ENCODE measurements around the gene CCL26.

The CCL26 gene

DNA sequence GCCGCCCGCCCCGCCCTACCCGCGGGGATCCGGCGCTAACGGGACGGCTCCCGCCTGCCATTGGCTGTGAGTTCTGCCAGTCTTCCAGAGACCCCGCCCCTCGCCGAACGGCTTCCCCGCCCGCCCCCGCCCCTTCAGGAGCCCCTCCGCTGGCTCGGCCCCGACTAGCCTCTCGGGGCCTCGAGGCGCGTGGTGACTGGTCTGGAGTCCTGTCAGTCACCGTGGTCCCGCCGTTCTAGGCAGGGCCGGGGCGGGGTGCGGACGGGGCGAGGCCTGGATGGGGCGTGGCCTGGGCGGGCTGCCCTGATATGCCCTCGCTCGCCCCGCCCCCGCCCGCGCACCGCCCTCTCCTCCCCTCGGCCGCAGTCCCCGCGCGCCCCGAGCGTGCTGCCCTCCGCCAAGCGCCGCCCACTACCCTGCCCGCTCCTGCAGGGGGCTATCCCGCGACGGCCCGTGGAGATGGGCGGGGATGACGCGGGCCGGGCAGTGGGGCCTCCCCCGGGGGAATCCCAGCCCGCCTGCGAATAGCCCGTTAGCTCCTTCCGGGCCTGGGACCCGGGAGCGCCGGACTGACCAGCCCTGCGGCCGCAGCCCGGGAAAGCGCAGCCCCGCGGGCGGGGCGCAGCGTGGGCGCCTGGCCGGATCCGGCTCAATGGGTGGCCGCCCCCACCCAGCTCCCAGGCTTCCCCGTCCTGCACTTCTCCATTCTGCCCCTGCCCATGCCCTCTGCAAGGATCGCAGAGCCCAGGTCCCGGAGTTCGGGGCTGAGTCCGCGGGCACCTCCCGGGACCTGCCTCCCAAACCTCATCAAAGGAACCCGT is 32.8 kb downstream of the CCL26 start (continued):
- TF ChIP-seq, protein P1, sequence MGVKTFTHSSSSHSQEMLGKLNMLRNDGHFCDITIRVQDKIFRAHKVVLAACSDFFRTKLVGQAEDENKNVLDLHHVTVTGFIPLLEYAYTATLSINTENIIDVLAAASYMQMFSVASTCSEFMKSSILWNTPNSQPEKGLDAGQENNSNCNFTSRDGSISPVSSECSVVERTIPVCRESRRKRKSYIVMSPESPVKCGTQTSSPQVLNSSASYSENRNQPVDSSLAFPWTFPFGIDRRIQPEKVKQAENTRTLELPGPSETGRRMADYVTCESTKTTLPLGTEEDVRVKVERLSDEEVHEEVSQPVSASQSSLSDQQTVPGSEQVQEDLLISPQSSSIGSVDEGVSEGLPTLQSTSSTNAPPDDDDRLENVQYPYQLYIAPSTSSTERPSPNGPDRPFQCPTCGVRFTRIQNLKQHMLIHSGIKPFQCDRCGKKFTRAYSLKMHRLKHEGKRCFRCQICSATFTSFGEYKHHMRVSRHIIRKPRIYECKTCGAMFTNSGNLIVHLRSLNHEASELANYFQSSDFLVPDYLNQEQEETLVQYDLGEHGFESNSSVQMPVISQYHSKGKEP (tag by site-specific recombination; IDR thresholded peaks at IDR 0.05), result no peak
- peak; percentile 58; the same call in 1 of the 2 replicates for TF ChIP-seq KLF8 (tag by site-specific recombination; IDR thresholded peaks at IDR 0.05)
- TF ChIP-seq ZNF529 (tag by site-specific recombination; IDR thresholded peaks at IDR 0.05; ENCODE audit: insufficient replicate concordance), result no peak
- peak; percentile 81 for TF ChIP-seq SP2 (tag by site-specific recombination; IDR thresholded peaks at IDR 0.05)
- TF ChIP-seq, protein P2, sequence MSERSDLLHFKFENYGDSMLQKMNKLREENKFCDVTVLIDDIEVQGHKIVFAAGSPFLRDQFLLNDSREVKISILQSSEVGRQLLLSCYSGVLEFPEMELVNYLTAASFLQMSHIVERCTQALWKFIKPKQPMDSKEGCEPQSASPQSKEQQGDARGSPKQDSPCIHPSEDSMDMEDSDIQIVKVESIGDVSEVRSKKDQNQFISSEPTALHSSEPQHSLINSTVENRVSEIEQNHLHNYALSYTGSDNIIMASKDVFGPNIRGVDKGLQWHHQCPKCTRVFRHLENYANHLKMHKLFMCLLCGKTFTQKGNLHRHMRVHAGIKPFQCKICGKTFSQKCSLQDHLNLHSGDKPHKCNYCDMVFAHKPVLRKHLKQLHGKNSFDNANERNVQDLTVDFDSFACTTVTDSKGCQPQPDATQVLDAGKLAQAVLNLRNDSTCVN (tag by site-specific recombination; optimal IDR thresholded peaks at IDR 0.05), result peak; percentile 74
- peak; percentile 51; the same call in 1 of the 2 replicates for TF ChIP-seq ZNF423 (tag by site-specific recombination; IDR thresholded peaks at IDR 0.05)
- no peak for TF ChIP-seq ZNF623 (tag by site-specific recombination; IDR thresholded peaks at IDR 0.05)
- TF ChIP-seq, protein P3, sequence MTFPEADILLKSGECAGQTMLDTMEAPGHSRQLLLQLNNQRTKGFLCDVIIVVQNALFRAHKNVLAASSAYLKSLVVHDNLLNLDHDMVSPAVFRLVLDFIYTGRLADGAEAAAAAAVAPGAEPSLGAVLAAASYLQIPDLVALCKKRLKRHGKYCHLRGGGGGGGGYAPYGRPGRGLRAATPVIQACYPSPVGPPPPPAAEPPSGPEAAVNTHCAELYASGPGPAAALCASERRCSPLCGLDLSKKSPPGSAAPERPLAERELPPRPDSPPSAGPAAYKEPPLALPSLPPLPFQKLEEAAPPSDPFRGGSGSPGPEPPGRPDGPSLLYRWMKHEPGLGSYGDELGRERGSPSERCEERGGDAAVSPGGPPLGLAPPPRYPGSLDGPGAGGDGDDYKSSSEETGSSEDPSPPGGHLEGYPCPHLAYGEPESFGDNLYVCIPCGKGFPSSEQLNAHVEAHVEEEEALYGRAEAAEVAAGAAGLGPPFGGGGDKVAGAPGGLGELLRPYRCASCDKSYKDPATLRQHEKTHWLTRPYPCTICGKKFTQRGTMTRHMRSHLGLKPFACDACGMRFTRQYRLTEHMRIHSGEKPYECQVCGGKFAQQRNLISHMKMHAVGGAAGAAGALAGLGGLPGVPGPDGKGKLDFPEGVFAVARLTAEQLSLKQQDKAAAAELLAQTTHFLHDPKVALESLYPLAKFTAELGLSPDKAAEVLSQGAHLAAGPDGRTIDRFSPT (tag by site-specific recombination; IDR thresholded peaks at IDR 0.05), result 0 out of 2 replicates have a peak, but pooled peaks have one; percentile 48
- TF ChIP-seq GLIS2 (tag by site-specific recombination; IDR thresholded peaks at IDR 0.05), result peak; percentile 92
- TF ChIP-seq KLF16 (tag by site-specific recombination; IDR thresholded peaks at IDR 0.05), result peak; percentile 16; the same call in 1 of the 2 replicates
- 0 out of 2 replicates have a peak, but pooled peaks have one; percentile 32 for TF ChIP-seq ZNF561 (tag by site-specific recombination; IDR thresholded peaks at IDR 0.05; ENCODE audit: borderline replicate concordance)
- TF ChIP-seq ZBTB20 (tag by site-specific recombination; IDR thresholded peaks at IDR 0.05), result peak; percentile 95
- 0 out of 2 replicates have a peak, but pooled peaks have one; percentile 32 for TF ChIP-seq KLF9 (tag by site-specific recombination; IDR thresholded peaks at IDR 0.05; ENCODE audit: low read depth)

DNA sequence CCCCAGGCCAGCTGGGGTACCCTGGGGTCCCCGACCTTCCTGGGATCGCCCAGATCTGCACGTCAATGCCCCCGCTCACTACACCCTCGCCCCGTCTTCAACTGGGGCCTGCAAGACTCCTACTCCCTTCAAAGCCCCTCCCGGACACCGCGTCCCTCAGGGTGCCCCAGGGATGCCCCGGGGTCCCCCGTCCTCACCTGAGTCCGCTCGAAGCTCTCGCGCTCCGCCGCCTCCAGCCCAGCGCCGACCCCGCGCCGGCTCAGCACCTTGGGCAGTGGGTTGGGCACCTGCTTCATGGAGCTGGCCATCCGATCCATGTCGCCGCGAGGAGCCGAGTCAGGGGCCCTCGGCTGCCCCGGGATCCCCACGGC is 33.4 kb downstream of the CCL26 start, which contains the start of gene HIP1:
Gene HIP1 (minus strand): TSS at position 338 of the 371 bp plus-strand sequence. CDS start 21 bp downstream, at position 317.
- Histone ChIP-seq H3K27ac (ENCODE audit: extremely low read depth, low read depth, low read length) (peak within 1 kb of the TSS; percentile 72; the same call in 1 of the 2 replicates), H3K4me1 (ENCODE audit: control insufficient read depth, insufficient read depth, low read length) (no peaks in the 10 kb centered on the region), H3K4me3 (ENCODE audit: low read depth, low read length) (peak within 1 kb of the TSS; percentile 96), H3K36me3 (ENCODE audit: control insufficient read depth in 2 of 2, insufficient read depth in 1 of 2, low read length in 2 of 2) (no peaks in the 10 kb centered on the region), H3K9me3 (ENCODE audit: control insufficient read depth, insufficient read depth, low read depth, low read length) (no peaks in the 10 kb centered on the region)
- ChIA-PET CTCF (interaction anchor here (0.6 kb wide), 1 partner anchor 55 kb away, joined by 3 read pairs; no protein-coding TSS in a partner anchor), POLR2A (no interaction called here)
- no peak for TF ChIP-seq ZNF10 (tag by site-specific recombination; IDR thresholded peaks at IDR 0.05)
- TF ChIP-seq ZIC2 (tag by site-specific recombination; IDR thresholded peaks at IDR 0.05), result peak; percentile 66
- peak; percentile 58 for TF ChIP-seq ZEB2 (tag by site-specific recombination; IDR thresholded peaks at IDR 0.05)
- TF ChIP-seq ZBTB8A (tag by site-specific recombination; IDR thresholded peaks at IDR 0.05), result 0 out of 2 replicates have a peak, but pooled peaks have one; percentile 14
- TF ChIP-seq KLF8 (tag by site-specific recombination; IDR thresholded peaks at IDR 0.05), result 0 out of 2 replicates have a peak, but pooled peaks have one; percentile 6
- no peak for TF ChIP-seq ZNF221 (tag by site-specific recombination; IDR thresholded peaks at IDR 0.05; ENCODE audit: borderline replicate concordance)
- TF ChIP-seq ZFP69B (tag by site-specific recombination; IDR thresholded peaks at IDR 0.05), result 0 out of 2 replicates have a peak, but pooled peaks have one; percentile 21
- peak; percentile 84 for TF ChIP-seq GLIS2 (tag by site-specific recombination; IDR thresholded peaks at IDR 0.05)
- TF ChIP-seq IKZF3 (tag by site-specific recombination; IDR thresholded peaks at IDR 0.05), result no peak
- no peak for TF ChIP-seq ZNF560 (tag by site-specific recombination; IDR thresholded peaks at IDR 0.05; ENCODE audit: borderline replicate concordance)
- TF ChIP-seq, protein P4, sequence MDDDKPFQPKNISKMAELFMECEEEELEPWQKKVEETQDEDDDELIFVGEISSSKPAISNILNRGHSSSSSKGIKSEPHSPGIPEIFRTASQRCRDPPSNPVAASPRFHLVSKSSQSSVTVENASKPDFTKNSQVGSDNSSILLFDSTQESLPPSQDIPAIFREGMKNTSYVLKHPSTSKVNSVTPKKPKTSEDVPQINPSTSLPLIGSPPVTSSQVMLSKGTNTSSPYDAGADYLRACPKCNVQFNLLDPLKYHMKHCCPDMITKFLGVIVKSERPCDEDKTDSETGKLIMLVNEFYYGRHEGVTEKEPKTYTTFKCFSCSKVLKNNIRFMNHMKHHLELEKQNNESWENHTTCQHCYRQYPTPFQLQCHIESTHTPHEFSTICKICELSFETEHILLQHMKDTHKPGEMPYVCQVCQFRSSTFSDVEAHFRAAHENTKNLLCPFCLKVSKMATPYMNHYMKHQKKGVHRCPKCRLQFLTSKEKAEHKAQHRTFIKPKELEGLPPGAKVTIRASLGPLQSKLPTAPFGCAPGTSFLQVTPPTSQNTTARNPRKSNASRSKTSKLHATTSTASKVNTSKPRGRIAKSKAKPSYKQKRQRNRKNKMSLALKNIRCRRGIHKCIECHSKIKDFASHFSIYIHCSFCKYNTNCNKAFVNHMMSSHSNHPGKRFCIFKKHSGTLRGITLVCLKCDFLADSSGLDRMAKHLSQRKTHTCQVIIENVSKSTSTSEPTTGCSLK (tag by site-specific recombination; IDR thresholded peaks at IDR 0.05), result no peak
- TF ChIP-seq, protein P5, sequence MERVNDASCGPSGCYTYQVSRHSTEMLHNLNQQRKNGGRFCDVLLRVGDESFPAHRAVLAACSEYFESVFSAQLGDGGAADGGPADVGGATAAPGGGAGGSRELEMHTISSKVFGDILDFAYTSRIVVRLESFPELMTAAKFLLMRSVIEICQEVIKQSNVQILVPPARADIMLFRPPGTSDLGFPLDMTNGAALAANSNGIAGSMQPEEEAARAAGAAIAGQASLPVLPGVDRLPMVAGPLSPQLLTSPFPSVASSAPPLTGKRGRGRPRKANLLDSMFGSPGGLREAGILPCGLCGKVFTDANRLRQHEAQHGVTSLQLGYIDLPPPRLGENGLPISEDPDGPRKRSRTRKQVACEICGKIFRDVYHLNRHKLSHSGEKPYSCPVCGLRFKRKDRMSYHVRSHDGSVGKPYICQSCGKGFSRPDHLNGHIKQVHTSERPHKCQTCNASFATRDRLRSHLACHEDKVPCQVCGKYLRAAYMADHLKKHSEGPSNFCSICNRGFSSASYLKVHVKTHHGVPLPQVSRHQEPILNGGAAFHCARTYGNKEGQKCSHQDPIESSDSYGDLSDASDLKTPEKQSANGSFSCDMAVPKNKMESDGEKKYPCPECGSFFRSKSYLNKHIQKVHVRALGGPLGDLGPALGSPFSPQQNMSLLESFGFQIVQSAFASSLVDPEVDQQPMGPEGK (tag by site-specific recombination; IDR thresholded peaks at IDR 0.05), result peak; percentile 62
- 0 out of 2 replicates have a peak, but pooled peaks have one; percentile 22 for TF ChIP-seq KLF1 (tag by site-specific recombination; IDR thresholded peaks at IDR 0.05)
- peak; percentile 80 for TF ChIP-seq ZBTB48 (tag by site-specific recombination; IDR thresholded peaks at IDR 0.05)
- 0 out of 2 replicates have a peak, but pooled peaks have one; percentile 42 for TF ChIP-seq ZNF501 (tag by site-specific recombination; IDR thresholded peaks at IDR 0.05)

All from HEK293 (cell line).